Fibroblast of villous mesenchyme (primary cell): ENCODE results near the gene TRABD2B. TPM values are rescaled to one million over a fixed set of nuclear protein-coding genes. Genes with fewer than 3 reads are reported as not detected.

ENCODE experiments used
- DNase-seq: peaks from one replicate; pipeline ENCODE4 v3.0.0-alpha.2; 2010; ENCODE audit warnings: low read depth
- H3K4me3 ChIP-seq: 2 replicates; pipeline ENCODE4 v1.5.1; 2011; ENCODE audit warnings: low read depth, mild to moderate bottlenecking, low read length
- CTCF ChIP-seq: IDR thresholded peaks from 2 replicates; pipeline ENCODE4 v1.5.1; 2012; ENCODE audit warnings: low read depth, mild to moderate bottlenecking, low read length; ENCODE audit not compliant: insufficient read depth
- total RNA-seq: library from RNA; depleted of rRNA; stranded (reverse); fragments of >200 nt; gene quantifications from 2 replicates; pipeline ENCODE4 v1.2.3, GENCODE V29; 2012

Gene TRABD2B
- total RNA-seq, 1 donor: not detected

GRCh38 chr1:47781171-47781959, 215.8 kb downstream of the TRABD2B start:
- no peak overlapping the region for H3K4me3 ChIP-seq
- no peak for TF ChIP-seq CTCF
- no peak for DNase-seq

- TF ChIP-seq CTCF: no peak
- no peak for DNase-seq
- no peak overlapping the region for H3K4me3 ChIP-seq
Measured at GRCh38 chr1:47780469-47780995, 216.7 kb downstream of the TRABD2B start.

- TF ChIP-seq CTCF: no peak
- DNase-seq: no peak
- no peak overlapping the region for H3K4me3 ChIP-seq
Measured at GRCh38 chr1:47779613-47780012, 217.6 kb downstream of the TRABD2B start.

GRCh38 chr1:47778280-47778679, 218.9 kb downstream of the TRABD2B start:
- TF ChIP-seq CTCF: no peak
- no peak for DNase-seq
- no peak overlapping the region for H3K4me3 ChIP-seq

- no peak for DNase-seq
- H3K4me3 ChIP-seq: no peak overlapping the region
- TF ChIP-seq CTCF: no peak
Measured at GRCh38 chr1:47777322-47777721, 219.9 kb downstream of the TRABD2B start.

GRCh38 chr1:47776667-47777131, 220.5 kb downstream of the TRABD2B start:
- no peak for TF ChIP-seq CTCF
- DNase-seq: no peak
- no peak overlapping the region for H3K4me3 ChIP-seq
